H1 (cell line): ENCODE measurements around the gene SNAP29. TPM values are rescaled to one million over a fixed set of nuclear protein-coding genes. Genes with fewer than 3 reads are reported as not detected.

ENCODE experiments used
- CTCF ChIA-PET: fragments of 300-600 bp; sonication (Branson Sonifier 250); formaldehyde crosslinking; loops from one replicate; lab custom pipeline; 2021; ENCODE audit not compliant: partially characterized antibody; lab: Charles Lee
- POLR2A ChIA-PET: fragments of 300-600 bp; sonication (Branson Sonifier 250); formaldehyde crosslinking; loops from one replicate; lab custom pipeline; 2021; ENCODE audit warnings: inconsistent platforms; ENCODE audit not compliant: partially characterized antibody; lab: Charles Lee
- DNase-seq, 2 experiments: peaks; one replicate each; pipeline versions ENCODE4 v3.0.0 to v3.0.0-alpha.2; 2010 to 2022; ENCODE audit warnings: low spot score in 2 of 2, low read depth in 1 of 2, mixed read lengths in 1 of 2
- FAIRE-seq: peaks from 2 replicates; lab custom pipeline; 2011; peaks lifted over from hg19 to GRCh38; lab: Jason Lieb, UNC
- H2AFZ ChIP-seq: 2 replicates; pipeline ENCODE4 v1.8.1; 2012; ENCODE audit warnings: low read length, inconsistent platforms
- H2AK5ac ChIP-seq: 2 replicates; pipeline ENCODE4 v1.6.1; 2013; ENCODE audit warnings: low read depth, low read length
- H2BK120ac ChIP-seq: replicated peaks from 2 replicates; pipeline ENCODE3; 2013; ENCODE audit warnings: low read depth, low read length, inconsistent platforms
- H2BK12ac ChIP-seq: 2 replicates; pipeline ENCODE4 v1.6.1; 2013; ENCODE audit warnings: low read depth, low read length
- H2BK15ac ChIP-seq: 2 replicates; pipeline ENCODE4 v1.6.1; 2013; ENCODE audit warnings: low read length
- H2BK20ac ChIP-seq: 2 replicates; pipeline ENCODE4 v1.6.1; 2013; ENCODE audit warnings: low read length
- H2BK5ac ChIP-seq: 2 replicates; pipeline ENCODE4 v1.6.1; 2013; ENCODE audit warnings: low read depth, low read length
- H3K14ac ChIP-seq: 2 replicates; pipeline ENCODE4 v1.6.1; 2013; ENCODE audit warnings: inconsistent platforms; ENCODE audit not compliant: insufficient read length
- H3K18ac ChIP-seq: 2 replicates; pipeline ENCODE4 v1.6.1; 2013; ENCODE audit warnings: low read length; ENCODE audit errors: extremely low read depth
- H3K23ac ChIP-seq: 2 replicates; pipeline ENCODE4 v1.6.1; 2013; ENCODE audit warnings: inconsistent platforms; ENCODE audit not compliant: insufficient read length
- H3K23me2 ChIP-seq: 2 replicates; pipeline ENCODE4 v1.6.1; 2013; ENCODE audit warnings: low read depth, low read length
- H3K27ac ChIP-seq: 2 replicates; pipeline ENCODE4 v1.6.1; 2011; ENCODE audit warnings: low read depth, low read length, inconsistent platforms
- H3K27me3 ChIP-seq, 4 experiments: replicated peaks in 1 of 4; 1 replicate in 1 of 4; 2 replicates in 3 of 4; pipeline versions ENCODE4 v1.6.1 to v1.8.1; 2011 to 2013; ENCODE audit warnings: low read length in 3 of 4, mild to moderate bottlenecking in 3 of 4, inconsistent platforms in 2 of 4, mixed read lengths in 2 of 4, moderate library complexity in 1 of 4; ENCODE audit not compliant: control insufficient read depth in 3 of 4, insufficient read depth in 3 of 4; ENCODE audit errors: extremely low read depth in 1 of 4
- H3K36me3 ChIP-seq, 4 experiments: 2 replicates each; pipeline versions ENCODE4 v1.6.1 to v1.8.1; 2011 to 2013; ENCODE audit warnings: mild to moderate bottlenecking in 4 of 4, low read length in 3 of 4, moderate library complexity in 2 of 4, control low read depth in 1 of 4, inconsistent platforms in 1 of 4; ENCODE audit not compliant: insufficient read depth in 4 of 4, control insufficient read depth in 2 of 4
- H3K4ac ChIP-seq: replicated peaks from 2 replicates; pipeline ENCODE3; 2013; ENCODE audit warnings: low read length, low read depth, mixed read lengths, inconsistent platforms; ENCODE audit not compliant: insufficient read length
- H3K4me1 ChIP-seq, 4 experiments: replicated peaks in 1 of 4; 1 replicate in 1 of 4; 2 replicates in 3 of 4; pipeline versions ENCODE4 v1.6.1 to v1.8.1; 2011 to 2013; ENCODE audit warnings: low read length in 3 of 4, inconsistent platforms in 2 of 4, mixed read lengths in 1 of 4; ENCODE audit not compliant: insufficient read depth in 4 of 4, control insufficient read depth in 3 of 4
- H3K4me2 ChIP-seq, 2 experiments: 2 replicates each; pipeline versions ENCODE4 v1.6.1 to v1.8.1; 2011 to 2013; ENCODE audit warnings: low read depth in 2 of 2, low read length in 2 of 2, control low read depth in 1 of 2, inconsistent platforms in 1 of 2, mild to moderate bottlenecking in 1 of 2; ENCODE audit not compliant: insufficient read depth in 1 of 2
- H3K4me3 ChIP-seq, 4 experiments: fragments of 200-600, 300-600 bp in 1 of 4; sonication (generic), shearing (Covaris generic), sonication (Bioruptor Twin) in 1 of 4; 2 replicates each; pipeline versions ENCODE4 v1.5.1 to v1.8.1; 2011 to 2016; ENCODE audit warnings: low read length in 4 of 4, low read depth in 3 of 4, control low read depth in 2 of 4, inconsistent platforms in 2 of 4, mild to moderate bottlenecking in 2 of 4, mixed read lengths in 1 of 4, moderate library complexity in 1 of 4; ENCODE audit not compliant: insufficient read depth in 2 of 4; ENCODE audit errors: extremely low read depth in 1 of 4
- H3K56ac ChIP-seq: replicated peaks from 2 replicates; pipeline ENCODE3; 2013; ENCODE audit warnings: low read depth, mild to moderate bottlenecking, mixed read lengths, low read length, inconsistent platforms; ENCODE audit not compliant: insufficient read length
- H3K79me1 ChIP-seq: 2 replicates; pipeline ENCODE4 v1.6.1; 2013; ENCODE audit warnings: low read depth, low read length, control low read depth
- H3K79me2 ChIP-seq, 2 experiments: 2 replicates each; pipeline versions ENCODE4 v1.6.1 to v1.8.1; 2012 to 2013; ENCODE audit warnings: low read length in 2 of 2, mild to moderate bottlenecking in 2 of 2, inconsistent platforms in 1 of 2; ENCODE audit not compliant: insufficient read depth in 2 of 2, control insufficient read depth in 1 of 2
- H3K9ac ChIP-seq, 4 experiments: replicated peaks in 1 of 4; 1 replicate in 1 of 4; 2 replicates in 3 of 4; pipeline versions ENCODE4 v1.6.1 to v1.8.1; 2011 to 2013; ENCODE audit warnings: low read depth in 3 of 4, low read length in 3 of 4, control low read depth in 2 of 4, mild to moderate bottlenecking in 2 of 4, moderate library complexity in 2 of 4, inconsistent platforms in 1 of 4; ENCODE audit errors: extremely low read depth in 1 of 4
- H3K9me3 ChIP-seq, 2 experiments: 2 replicates each; pipeline versions ENCODE4 v1.6.1 to v1.8.1; 2012 to 2013; ENCODE audit warnings: mild to moderate bottlenecking in 2 of 2, moderate library complexity in 2 of 2, control low read depth in 1 of 2, inconsistent platforms in 1 of 2, low read depth in 1 of 2, low read length in 1 of 2, mixed read lengths in 1 of 2; ENCODE audit not compliant: insufficient read depth in 2 of 2
- H4K20me1 ChIP-seq, 2 experiments: replicated peaks in 1 of 2; 2 replicates each; pipeline versions ENCODE3 to v1.8.1; 2011 to 2013; ENCODE audit warnings: inconsistent platforms in 2 of 2, low read length in 2 of 2, mild to moderate bottlenecking in 1 of 2; ENCODE audit not compliant: insufficient read depth in 2 of 2, control insufficient read depth in 1 of 2
- H4K5ac ChIP-seq: 2 replicates; pipeline ENCODE4 v1.6.1; 2013; ENCODE audit warnings: low read length, low read depth, mixed read lengths, inconsistent platforms; ENCODE audit not compliant: insufficient read length
- H4K8ac ChIP-seq: 2 replicates; pipeline ENCODE4 v1.8.0; 2013; ENCODE audit warnings: mild to moderate bottlenecking, moderate library complexity, low read length, inconsistent platforms; ENCODE audit not compliant: insufficient read depth; ENCODE audit errors: extremely low read depth
- H4K91ac ChIP-seq: replicated peaks from 2 replicates; pipeline ENCODE3; 2013; ENCODE audit warnings: low read length, mixed read lengths, inconsistent platforms; ENCODE audit not compliant: insufficient read length
- EZH2 ChIP-seq: fragments of 200-600 bp; sonication (generic); IDR thresholded peaks from 2 replicates; pipeline ENCODE4 v1.7.1; 2012; ENCODE audit warnings: low read depth, mild to moderate bottlenecking, moderate library complexity, low read length, inconsistent platforms; ENCODE audit not compliant: severe bottlenecking
- RXRA ChIP-seq: IDR thresholded peaks from 2 replicates; pipeline ENCODE4 v1.6.1; 2011; ENCODE audit warnings: low read depth, mild to moderate bottlenecking, low read length, moderate library complexity; ENCODE audit not compliant: insufficient read depth
- WGBS, 2 experiments: shearing (Covaris generic) in 1 of 2; methylation state at CpG; one replicate each; pipeline versions ENCODE4 v1.1.6 to v1.1.7; 2013 to 2015; ENCODE audit warnings: low lambda C conversion rate in 2 of 2, mixed read lengths in 2 of 2, inconsistent platforms in 1 of 2, low coverage in 1 of 2, missing lambda C conversion rate in 1 of 2; ENCODE audit not compliant: insufficient replicate concordance in 2 of 2, insufficient coverage in 1 of 2, insufficient read length in 1 of 2; ENCODE audit errors: extremely low coverage in 1 of 2, missing lambda C conversion rate in 1 of 2; 5-methylcytosine and 5-hydroxymethylcytosine counted together
- polyA plus RNA-seq, 7 experiments: library from polyadenylated mRNA; depleted of rRNA in 3 of 7; stranded (reverse) in 5 of 7; unstranded in 2 of 7; fragments of >200 nt in 5 of 7; fragments of 200-250 nt in 2 of 7; gene quantifications; 1 replicate in 5 of 7; 2 replicates in 1 of 7; 4 replicates in 1 of 7; pipeline versions ENCODE4 v1.2.1 to v1.2.3, GENCODE V29; 2011 to 2013; ENCODE audit warnings: missing spikeins in 2 of 7, mixed read lengths in 2 of 7
- total RNA-seq: library from RNA; stranded (reverse); fragmentation: NEBNext Ultra II Directional; extraction: Animal tissue kit (Norgen Biotek cat#: 25700); gene quantifications from 2 replicates; pipeline ENCODE4 v1.2.1, GENCODE V29; 2021

The SNAP29 gene
- total and polyA plus RNA-seq, 2 of the 8 experiments (the other 6 are each of a cell fraction or from before 2014, with no cell fraction given): 11.8 to 15.0 TPM

DNA sequence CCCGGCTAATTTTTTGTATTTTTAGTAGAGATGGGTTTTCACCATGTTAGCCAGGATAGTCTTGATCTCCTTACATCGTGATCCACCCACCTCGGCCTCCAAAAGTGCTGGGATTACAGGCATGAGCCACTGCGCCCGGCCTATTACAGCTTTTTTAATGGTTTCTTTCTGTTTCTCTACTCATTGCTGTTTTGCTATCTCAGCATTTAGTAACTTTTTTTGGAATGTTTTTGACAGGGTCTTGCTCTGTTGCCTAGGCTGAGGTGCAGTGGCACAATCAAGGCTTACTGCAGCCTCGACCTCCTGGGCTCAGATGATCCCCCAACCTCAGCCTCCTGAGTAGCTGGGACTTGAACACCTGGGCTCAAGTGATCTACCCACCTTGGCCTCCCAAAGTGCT is 53.7 kb downstream of the SNAP29 start:
- Histone ChIP-seq H3K4me2 (no peak overlapping the region), H2BK120ac (no peak overlapping the region), H3K79me2 (peaks cover under 1 to 2% of the 10 kb centered on the region in 2 experiments; a peak in 2 of 4 replicates), H3K9ac (no peak overlapping the region), H2BK5ac (no peak overlapping the region), H4K5ac (no peak overlapping the region), H3K18ac (no peak overlapping the region), H3K4me3 (no peak overlapping the region), H3K27ac (no peak overlapping the region), H4K20me1 (no peaks in the 10 kb centered on the region), H3K4me1 (no peaks in the 10 kb centered on the region), H3K9me3 (no peaks in the 10 kb centered on the region), H3K23me2 (peaks cover 4% of the 10 kb centered on the region; the same call in 1 of the 2 replicates), H2BK20ac (no peak overlapping the region), H4K8ac (no peak overlapping the region), H3K27me3 (no peaks in the 10 kb centered on the region), H2AFZ (no peak overlapping the region), H3K79me1 (no peaks in the 10 kb centered on the region), H3K4ac (no peak overlapping the region), H3K56ac (no peak overlapping the region), H3K14ac (no peak overlapping the region), H4K91ac (no peak overlapping the region), H2BK15ac (no peak overlapping the region), H3K23ac (no peak overlapping the region), H3K36me3 (no peaks in the 10 kb centered on the region), H2AK5ac (no peak overlapping the region), H2BK12ac (no peak overlapping the region)
- DNase-seq: no peak
- POLR2A ChIA-PET: interaction anchor here (0.7 to 1.0 kb wide), 2 partner anchors 10 to 54 kb away, joined by 3 to 4 read pairs; no protein-coding TSS in a partner anchor
- no peak for FAIRE-seq
- TF ChIP-seq EZH2 (no peak), RXRA (no peak)
- 92% methylated on average over 6 of the region's 6 CpGs; no CpG with 5 or more reads in 1 of the 2 experiments for WGBS, 2 experiments
- CTCF ChIA-PET: interaction anchor here (1.0 to 4.7 kb wide), 3 partner anchors 26 to 119 kb away, joined by 3 to 22 read pairs (median 3); no protein-coding TSS in a partner anchor
